Measurements from ENCODE around the gene ZFAND6.

The ZFAND6 gene

GRCh38 chr15:80115021-80115420 is 55.5 kb downstream of the ZFAND6 start:
- Histone ChIP-seq H3K4me2 (ENCODE audit: low read length) (no peak overlapping the region), H3F3A (ENCODE audit: control insufficient read depth, insufficient read depth) (no peaks in the 10 kb centered on the region), H3K4me1 (ENCODE audit: control insufficient read depth, low read length) (no peaks in the 10 kb centered on the region), H4K20me1 (ENCODE audit: control insufficient read depth, insufficient read depth, low read depth, low read length) (no peaks in the 10 kb centered on the region; the same call in 1 of the 2 replicates), H3K27me3 (ENCODE audit: control insufficient read depth, low read length) (no peaks in the 10 kb centered on the region), H3K9me2 (replicated peaks; ENCODE audit: control insufficient read depth, low read length) (no peaks in the 10 kb centered on the region), H3K79me2 (ENCODE audit: control insufficient read depth, low read length) (peaks cover 77% of the 10 kb centered on the region), H3K27ac (ENCODE audit: low read depth, low read length) (no peak overlapping the region), H3K4me3 (ENCODE audit: low read length) (no peak overlapping the region), H3K9me3 (ENCODE audit: control insufficient read depth, insufficient read depth, low read length) (no peaks in the 10 kb centered on the region), H3K36me3 (ENCODE audit: control insufficient read depth, low read length) (peaks cover 4% of the 10 kb centered on the region)
- TF ChIP-seq CTCF (IDR thresholded peaks at IDR 0.05; ENCODE audit: low read depth, low read length, poor library complexity, severe bottlenecking) = no peak
- no peak for TF ChIP-seq EZH2phosphoT487 (IDR thresholded peaks at IDR 0.05; ENCODE audit: borderline replicate concordance, low read length)

- Histone ChIP-seq H4K20me1 (ENCODE audit: control insufficient read depth, insufficient read depth, low read depth, low read length) (no peaks in the 10 kb centered on the region; the same call in 1 of the 2 replicates), H3K4me3 (ENCODE audit: low read length) (no peak overlapping the region), H3K27me3 (ENCODE audit: control insufficient read depth, low read length) (no peaks in the 10 kb centered on the region), H3K79me2 (ENCODE audit: control insufficient read depth, low read length) (peaks cover 43% of the 10 kb centered on the region), H3K27ac (ENCODE audit: low read depth, low read length) (no peak overlapping the region), H3K9me2 (replicated peaks; ENCODE audit: control insufficient read depth, low read length) (no peaks in the 10 kb centered on the region), H3K4me1 (ENCODE audit: control insufficient read depth, low read length) (no peaks in the 10 kb centered on the region), H3K36me3 (ENCODE audit: control insufficient read depth, low read length) (peaks cover 40% of the 10 kb centered on the region), H3K4me2 (ENCODE audit: low read length) (no peak overlapping the region), H3F3A (ENCODE audit: control insufficient read depth, insufficient read depth) (no peaks in the 10 kb centered on the region), H3K9me3 (ENCODE audit: control insufficient read depth, insufficient read depth, low read length) (no peaks in the 10 kb centered on the region)
- TF ChIP-seq EZH2phosphoT487 (IDR thresholded peaks at IDR 0.05; ENCODE audit: borderline replicate concordance, low read length) (no peak), CTCF (IDR thresholded peaks at IDR 0.05; ENCODE audit: low read depth, low read length, poor library complexity, severe bottlenecking) (no peak)
These were observed 59.5 kb downstream of the ZFAND6 start for GRCh38 chr15:80118956-80119355.

- Histone ChIP-seq H3K36me3 (ENCODE audit: control insufficient read depth, low read length) (peaks cover 48% of the 10 kb centered on the region), H3K9me3 (ENCODE audit: control insufficient read depth, insufficient read depth, low read length) (no peaks in the 10 kb centered on the region), H3K9me2 (replicated peaks; ENCODE audit: control insufficient read depth, low read length) (no peaks in the 10 kb centered on the region), H3K27ac (ENCODE audit: low read depth, low read length) (no peak overlapping the region), H3K4me2 (ENCODE audit: low read length) (no peak overlapping the region), H3K27me3 (ENCODE audit: control insufficient read depth, low read length) (no peaks in the 10 kb centered on the region), H3K4me3 (ENCODE audit: low read length) (no peak overlapping the region), H4K20me1 (ENCODE audit: control insufficient read depth, insufficient read depth, low read depth, low read length) (no peaks in the 10 kb centered on the region; the same call in 1 of the 2 replicates), H3F3A (ENCODE audit: control insufficient read depth, insufficient read depth) (no peaks in the 10 kb centered on the region), H3K79me2 (ENCODE audit: control insufficient read depth, low read length) (peaks cover 26% of the 10 kb centered on the region), H3K4me1 (ENCODE audit: control insufficient read depth, low read length) (no peaks in the 10 kb centered on the region)
- TF ChIP-seq EZH2phosphoT487 (IDR thresholded peaks at IDR 0.05; ENCODE audit: borderline replicate concordance, low read length) (no peak), CTCF (IDR thresholded peaks at IDR 0.05; ENCODE audit: low read depth, low read length, poor library complexity, severe bottlenecking) (no peak)
These were observed 61.2 kb downstream of the ZFAND6 start for GRCh38 chr15:80120636-80121035.
